GM19463 (cell line): ENCODE data around the gene PTPRS.

Source experiments
- ATAC-seq: cut with Tn5 transposase; IDR thresholded peaks from one replicate; pipeline ENCODE4 v1.9.1; 2021; ENCODE audit warnings: mild to moderate bottlenecking, moderate library complexity; ENCODE audit not compliant: unreplicated experiment

The PTPRS gene

DNA sequence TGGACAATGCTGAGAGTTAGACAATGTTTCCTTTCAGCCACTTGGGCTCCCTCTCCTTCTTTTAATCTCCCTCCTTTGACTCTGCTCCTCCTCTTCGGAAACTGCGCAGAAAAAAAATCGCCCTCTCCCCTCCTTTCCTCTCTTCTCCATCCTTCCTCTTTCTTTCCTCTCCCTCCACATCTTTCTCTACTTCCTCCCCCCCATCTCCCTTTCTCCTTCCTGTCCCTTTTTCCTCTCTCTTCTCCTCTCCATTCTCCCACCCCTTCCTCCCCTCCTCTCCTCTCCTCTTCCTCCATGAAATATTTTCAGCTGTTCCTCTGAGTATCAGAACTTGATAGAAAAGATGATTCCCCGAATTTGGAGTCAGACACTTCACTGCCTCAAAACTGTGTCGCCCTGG, 15.1 kb upstream of the PTPRS start:
- ATAC-seq, result no peak

- no peak for ATAC-seq
Measured at GRCh38 chr19:5355076-5355475, 14.5 kb upstream of the PTPRS start.

GRCh38 chr19:5354403-5354802, 13.8 kb upstream of the PTPRS start:
- no peak for ATAC-seq

DNA sequence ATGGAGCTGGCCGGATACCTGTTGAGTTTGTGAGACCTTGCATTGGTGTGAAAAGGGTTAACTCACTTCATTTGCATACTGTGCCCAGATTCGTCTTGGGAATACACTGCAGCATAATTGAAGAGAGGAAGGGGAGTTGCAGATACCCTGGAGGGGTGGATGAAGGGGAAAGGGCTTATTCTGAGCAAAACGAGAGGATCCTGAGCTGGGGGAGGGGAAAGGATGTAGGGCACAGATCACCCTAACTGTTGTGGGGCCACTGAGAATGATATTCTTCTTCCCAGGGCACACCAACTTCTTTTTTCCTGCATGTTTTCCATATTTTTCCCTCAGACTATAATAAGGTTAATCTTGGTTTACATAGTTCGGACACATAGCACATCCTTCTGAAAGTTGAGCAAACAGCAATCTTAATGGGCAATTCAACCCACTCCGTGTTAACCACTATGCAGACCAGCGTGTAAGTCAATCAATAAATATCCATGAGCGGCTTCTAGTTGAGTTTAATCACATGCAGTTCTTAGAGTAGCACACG, 11.7 kb upstream of the PTPRS start:
- no peak for ATAC-seq

- ATAC-seq, result no peak
Measured at GRCh38 chr19:5351731-5352228, 11.2 kb upstream of the PTPRS start.

GRCh38 chr19:5349041-5349440, 8.4 kb upstream of the PTPRS start:
- no peak for ATAC-seq

DNA sequence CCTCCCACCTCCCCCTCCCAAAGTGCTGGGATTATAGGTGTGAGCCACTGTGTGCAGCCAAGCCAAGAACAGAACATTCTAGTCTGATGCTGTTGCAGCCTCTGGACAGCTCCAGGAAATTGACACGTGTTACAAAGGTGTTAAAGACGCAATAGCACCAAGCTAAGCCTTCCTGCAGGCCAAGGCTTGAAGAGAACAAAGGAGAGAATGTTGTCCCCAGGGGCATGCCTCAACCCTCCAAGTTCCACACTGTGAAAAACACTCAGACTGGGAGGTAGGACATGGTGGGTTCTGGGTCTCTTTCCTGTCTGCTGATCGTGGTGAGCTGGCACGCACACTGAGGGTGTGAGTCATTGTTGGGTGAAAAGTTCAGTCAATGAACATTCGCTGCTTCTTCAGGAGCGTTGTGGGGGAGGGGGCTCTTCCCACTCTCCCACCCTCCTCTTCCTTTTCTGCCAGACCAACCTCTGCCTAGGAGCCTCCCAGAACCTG, 5.3 kb upstream of the PTPRS start:
- ATAC-seq, result no peak

DNA sequence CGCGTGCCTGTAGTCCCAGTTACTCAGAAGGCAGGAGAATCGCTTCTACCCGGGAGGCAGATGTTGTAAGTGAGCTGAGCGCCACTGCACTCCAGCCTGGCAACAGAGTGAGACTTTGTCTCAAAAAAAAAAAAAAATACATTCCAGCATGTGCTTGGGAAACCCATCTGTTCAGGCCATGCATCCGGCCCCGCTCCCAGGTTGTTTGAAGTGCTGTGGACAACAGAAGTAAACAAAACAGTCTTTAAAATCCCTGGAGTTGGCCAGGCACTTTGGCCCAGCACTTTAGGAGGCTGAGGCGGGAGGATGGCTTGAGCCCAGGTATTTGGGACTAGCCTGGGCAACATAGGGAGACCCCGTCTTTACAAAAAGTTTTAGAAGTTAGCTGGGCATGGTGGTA, 3.2 kb upstream of the PTPRS start:
- ATAC-seq, result no peak

DNA sequence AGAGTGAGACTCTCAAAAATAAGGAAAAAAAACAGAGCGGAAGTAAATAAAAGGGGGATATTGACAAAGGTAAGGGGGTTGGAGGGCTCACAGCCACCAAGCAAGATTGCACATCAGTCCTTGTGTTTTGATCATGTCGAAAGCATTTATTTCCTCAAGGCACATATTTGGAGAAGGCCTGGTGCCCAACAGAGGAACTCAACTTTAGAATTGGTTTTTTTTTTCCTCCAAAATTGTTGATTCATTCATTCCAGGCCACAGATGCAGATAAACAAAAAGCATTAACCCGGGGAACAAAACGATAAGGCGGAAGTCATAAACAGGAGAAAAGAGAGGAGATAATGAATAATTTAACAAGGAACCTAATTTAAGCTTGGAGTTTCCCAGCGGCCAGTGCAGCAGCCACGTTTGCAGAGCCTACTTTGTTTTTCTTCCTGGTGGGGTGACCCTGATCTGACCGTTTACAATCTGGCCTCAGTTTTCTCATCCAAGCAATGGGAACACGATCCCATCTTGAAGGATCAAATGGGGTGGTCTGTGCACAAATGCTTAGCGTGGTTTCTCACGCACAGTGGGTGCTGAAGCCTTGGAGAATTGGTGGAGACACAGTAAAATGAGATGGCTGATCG, 2.1 kb upstream of the PTPRS start:
- no peak for ATAC-seq

DNA sequence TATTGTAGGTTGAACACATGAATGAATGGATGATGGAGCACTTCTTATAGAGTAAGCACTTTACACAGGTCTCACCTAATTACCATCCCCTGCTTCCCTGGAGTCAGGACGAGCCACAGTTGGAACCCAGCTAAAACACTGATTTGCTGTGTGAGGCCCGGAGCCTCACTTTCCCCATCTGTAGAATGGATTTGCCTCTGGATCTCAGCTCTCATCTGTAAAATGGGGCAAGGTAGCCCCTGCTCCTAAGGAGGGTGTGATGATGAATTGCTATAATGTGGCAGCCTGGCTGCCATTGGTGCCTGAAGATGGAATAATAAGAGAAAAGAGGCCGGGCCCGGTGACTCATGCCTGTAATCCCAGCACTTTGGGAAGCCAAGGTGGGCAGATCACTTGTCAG, 1.4 kb upstream of the PTPRS start:
- ATAC-seq, result no peak

DNA sequence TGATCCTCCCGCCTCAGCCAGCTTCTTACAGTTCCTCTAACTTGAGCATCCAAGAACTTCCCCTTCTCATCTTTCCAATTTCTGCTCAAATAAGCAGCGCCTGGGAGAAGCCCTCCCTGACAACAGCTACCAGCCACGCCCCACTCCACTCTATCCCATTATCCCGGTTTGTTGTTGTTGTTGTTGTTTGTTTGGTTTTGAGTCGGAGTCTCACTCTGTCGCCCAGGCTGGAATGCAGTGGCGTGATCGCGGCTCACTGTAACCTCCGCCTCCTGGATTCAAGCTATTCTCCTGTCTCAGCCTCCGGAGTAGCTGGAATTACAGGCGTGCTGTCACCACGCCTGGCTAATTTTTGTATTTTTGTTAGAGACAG, 822 bp upstream of the PTPRS start:
- ATAC-seq, result no peak

DNA sequence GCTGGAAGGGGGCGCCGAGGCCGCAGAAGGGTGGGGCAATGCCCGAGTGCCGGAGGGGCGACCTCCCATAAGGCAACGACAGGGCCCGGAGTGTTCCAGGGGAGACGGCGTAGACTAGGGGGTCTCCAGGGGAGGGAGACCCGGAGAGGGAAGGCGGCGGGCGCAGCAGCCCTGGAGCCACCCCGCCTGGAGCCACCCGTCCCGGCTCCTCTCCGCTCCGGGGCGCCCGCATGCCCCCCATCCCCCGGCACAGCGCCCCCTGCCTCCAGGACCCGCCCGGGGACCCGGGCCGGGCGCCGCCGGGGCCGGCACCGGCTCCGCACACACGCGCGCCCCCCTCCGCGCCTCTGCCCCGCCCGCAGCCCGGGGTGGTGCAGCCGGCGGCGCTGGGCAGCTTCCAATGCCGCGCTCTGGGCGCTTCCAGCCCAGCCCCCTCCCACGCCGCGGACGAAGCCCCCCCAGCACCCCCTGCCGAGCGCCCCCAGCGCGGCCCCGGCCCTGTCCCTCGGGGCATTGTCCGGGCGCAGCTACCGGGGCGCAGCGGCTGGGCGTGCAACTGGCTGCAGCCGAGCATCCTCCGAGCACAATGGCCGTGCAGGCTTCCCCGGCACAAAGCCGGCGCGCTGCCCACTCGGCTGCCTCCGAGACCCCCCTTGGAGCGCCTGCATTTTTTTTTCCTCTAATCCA, 519 bp downstream of the PTPRS start:
- no peak for ATAC-seq

DNA sequence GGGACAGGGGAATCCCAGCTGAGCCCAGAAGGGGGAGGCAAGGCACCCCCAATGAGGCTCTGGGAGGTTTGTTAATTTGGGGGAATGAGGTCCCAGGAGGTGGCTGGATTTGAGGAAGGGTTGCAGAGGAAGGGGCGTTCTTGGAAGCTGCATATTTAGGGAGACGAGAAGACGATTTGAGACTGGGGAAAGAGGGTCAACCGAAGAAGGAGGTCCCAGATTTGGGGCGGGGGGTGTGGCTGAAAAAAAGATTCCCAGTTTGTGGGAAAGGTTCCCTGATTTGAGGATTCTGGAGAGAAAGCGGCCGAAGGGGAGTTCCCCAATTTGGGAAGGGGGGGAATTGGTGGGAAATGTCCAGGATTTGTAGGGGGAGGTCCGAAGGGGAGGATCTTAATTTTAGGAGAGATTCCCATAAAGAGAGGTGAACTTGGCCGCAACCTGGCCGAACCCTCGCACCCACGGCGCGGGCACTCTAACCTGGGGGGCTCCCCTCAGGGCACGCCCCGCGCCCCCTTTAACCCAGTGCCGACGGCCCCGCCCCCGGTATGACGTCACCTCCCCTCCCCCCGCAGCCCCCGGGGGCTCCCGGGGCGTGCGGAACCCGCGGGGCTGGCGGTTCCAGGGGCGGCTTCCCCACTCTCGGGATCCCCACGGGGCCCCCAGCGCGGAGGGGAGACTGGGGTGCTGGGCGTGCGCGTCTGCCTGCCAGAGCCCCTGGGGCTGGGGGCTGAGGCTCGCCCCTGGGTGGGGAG, 1.2 kb downstream of the PTPRS start:
- no peak for ATAC-seq

GRCh38 chr19:5338656-5339197, 1.9 kb downstream of the PTPRS start:
- no peak for ATAC-seq

GRCh38 chr19:5337708-5338655, 2.6 kb downstream of the PTPRS start:
- no peak for ATAC-seq

GRCh38 chr19:5337126-5337525, 3.5 kb downstream of the PTPRS start:
- ATAC-seq, result no peak

DNA sequence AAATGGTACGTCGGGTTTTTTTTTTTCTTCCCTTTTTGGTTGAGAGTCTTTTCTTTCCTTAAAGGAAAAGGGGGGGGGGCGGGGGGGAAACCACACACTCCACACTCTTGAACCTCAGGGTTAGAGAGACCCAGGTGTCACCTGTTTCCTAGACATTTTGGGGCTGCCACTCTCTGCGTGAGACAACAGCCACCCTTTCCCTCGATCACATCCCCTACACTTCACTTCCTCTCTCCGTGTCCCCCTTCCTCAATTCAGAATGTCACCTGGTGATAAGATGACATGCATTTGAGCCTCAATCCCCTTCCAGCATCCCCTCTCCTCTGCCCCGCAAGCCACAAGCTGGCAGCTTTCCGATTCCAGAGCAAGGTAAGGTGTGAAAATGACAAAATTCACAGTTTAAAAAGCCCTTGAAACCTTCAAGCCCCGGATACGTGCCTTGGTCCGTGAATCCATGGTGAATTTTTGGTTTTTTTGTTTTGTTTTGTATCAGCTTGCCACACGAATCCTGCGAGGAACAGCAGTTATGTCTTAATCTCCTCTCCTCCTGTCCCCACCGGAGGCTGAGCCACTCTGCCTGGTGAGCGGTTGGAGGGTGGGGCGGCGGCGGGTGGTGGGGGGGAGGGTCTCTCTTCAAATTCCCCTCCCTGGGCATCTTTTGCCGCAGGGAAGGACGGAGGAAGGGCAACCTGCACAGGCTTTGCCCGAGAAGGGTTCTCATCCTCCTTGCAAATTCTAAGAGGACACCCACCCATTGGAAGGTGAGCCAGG, 4.2 kb downstream of the PTPRS start:
- ATAC-seq, result no peak

DNA sequence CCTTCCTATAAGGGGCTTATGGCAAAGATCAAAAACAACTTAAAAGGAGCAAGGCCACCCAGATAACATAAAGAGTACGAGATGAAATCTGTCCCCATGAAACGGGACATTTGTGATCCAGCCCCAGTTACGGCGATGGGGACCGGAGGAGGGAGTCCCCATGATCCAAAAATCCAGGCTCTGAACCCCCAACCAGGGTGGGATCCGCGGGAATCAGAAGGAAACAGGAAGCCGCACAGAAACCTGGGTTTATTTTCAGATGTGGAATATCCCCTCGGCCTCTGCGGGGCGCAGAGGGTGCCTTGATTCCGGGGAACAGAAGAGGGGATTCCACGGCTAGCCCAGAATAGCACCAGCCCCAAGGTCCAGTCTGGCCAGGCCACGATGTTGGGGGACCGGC, 5.0 kb downstream of the PTPRS start:
- ATAC-seq, result no peak

GRCh38 chr19:5334824-5335500, 5.7 kb downstream of the PTPRS start:
- ATAC-seq, result no peak
